ENCODE data around the gene ZBTB2.

Gene ZBTB2

DNA sequence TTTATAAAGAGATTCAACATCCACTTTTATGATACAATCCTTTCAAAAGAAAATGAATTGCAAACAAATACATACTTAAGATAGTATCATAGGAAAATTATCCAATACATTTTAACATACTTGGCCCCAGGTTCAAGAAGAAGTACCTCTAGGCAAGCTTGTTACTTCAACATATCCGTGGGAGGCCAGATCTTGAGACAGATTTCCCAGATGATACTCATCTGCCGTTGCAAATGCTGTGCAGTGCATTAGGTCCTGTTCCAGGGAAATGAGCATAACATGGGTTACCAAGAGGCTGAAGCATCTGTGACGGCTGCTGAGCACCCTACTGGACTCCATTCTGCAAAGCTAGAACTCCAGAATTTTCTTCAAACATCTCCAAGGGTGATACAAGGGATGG is 44.9 kb upstream of the ZBTB2 start:
- Histone ChIP-seq H3K4me3 (ENCODE audit: low read depth, low read length) (no peak overlapping the region), H3K36me3 (ENCODE audit: control insufficient read depth in 2 of 2, insufficient read depth in 1 of 2, low read length in 2 of 2) (peaks cover 13 to 38% of the 10 kb centered on the region in 2 experiments), H3K9me3 (ENCODE audit: control insufficient read depth, insufficient read depth, low read depth, low read length) (no peaks in the 10 kb centered on the region), H3K4me1 (ENCODE audit: control insufficient read depth, insufficient read depth, low read length) (no peaks in the 10 kb centered on the region), H3K27ac (ENCODE audit: extremely low read depth, low read depth, low read length) (no peak overlapping the region)
- ChIA-PET POLR2A (no interaction called here), CTCF (interaction anchor here (0.5 to 1.6 kb wide), 2 partner anchors 12 to 1350 kb away, joined by 4 to 5 read pairs; no protein-coding TSS in a partner anchor)
- TF ChIP-seq, protein P1, sequence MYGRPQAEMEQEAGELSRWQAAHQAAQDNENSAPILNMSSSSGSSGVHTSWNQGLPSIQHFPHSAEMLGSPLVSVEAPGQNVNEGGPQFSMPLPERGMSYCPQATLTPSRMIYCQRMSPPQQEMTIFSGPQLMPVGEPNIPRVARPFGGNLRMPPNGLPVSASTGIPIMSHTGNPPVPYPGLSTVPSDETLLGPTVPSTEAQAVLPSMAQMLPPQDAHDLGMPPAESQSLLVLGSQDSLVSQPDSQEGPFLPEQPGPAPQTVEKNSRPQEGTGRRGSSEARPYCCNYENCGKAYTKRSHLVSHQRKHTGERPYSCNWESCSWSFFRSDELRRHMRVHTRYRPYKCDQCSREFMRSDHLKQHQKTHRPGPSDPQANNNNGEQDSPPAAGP (tag by site-specific recombination; IDR thresholded peaks at IDR 0.05) = no peak
- TF ChIP-seq ZNF776 (tag by site-specific recombination; IDR thresholded peaks at IDR 0.05; ENCODE audit: borderline replicate concordance) (no peak), ZNF335 (tag by site-specific recombination; conservative IDR thresholded peaks at IDR 0.05) (no peak), GLI4 (tag by site-specific recombination; IDR thresholded peaks at IDR 0.05) (no peak), GLIS2 (tag by site-specific recombination; IDR thresholded peaks at IDR 0.05) (no peak), ZNF514 (tag by site-specific recombination; IDR thresholded peaks at IDR 0.05) (no peak), ZNF596 (tag by site-specific recombination; IDR thresholded peaks at IDR 0.05) (no peak), ZSCAN16 (tag by site-specific recombination; IDR thresholded peaks at IDR 0.05) (no peak), ZNF202 (tag by site-specific recombination; IDR thresholded peaks at IDR 0.05; ENCODE audit: borderline replicate concordance) (no peak)
- TF ChIP-seq, protein P2, sequence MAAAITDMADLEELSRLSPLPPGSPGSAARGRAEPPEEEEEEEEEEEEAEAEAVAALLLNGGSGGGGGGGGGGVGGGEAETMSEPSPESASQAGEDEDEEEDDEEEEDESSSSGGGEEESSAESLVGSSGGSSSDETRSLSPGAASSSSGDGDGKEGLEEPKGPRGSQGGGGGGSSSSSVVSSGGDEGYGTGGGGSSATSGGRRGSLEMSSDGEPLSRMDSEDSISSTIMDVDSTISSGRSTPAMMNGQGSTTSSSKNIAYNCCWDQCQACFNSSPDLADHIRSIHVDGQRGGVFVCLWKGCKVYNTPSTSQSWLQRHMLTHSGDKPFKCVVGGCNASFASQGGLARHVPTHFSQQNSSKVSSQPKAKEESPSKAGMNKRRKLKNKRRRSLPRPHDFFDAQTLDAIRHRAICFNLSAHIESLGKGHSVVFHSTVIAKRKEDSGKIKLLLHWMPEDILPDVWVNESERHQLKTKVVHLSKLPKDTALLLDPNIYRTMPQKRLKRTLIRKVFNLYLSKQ (tag by site-specific recombination; IDR thresholded peaks at IDR 0.05; ENCODE audit: borderline replicate concordance) = no peak

GRCh38 chr6:151434369-151434768 is 43.0 kb upstream of the ZBTB2 start:
- CTCF ChIA-PET = interaction anchor here (0.7 to 0.9 kb wide), 2 partner anchors 21 to 296 kb away, joined by 3 read pairs; no protein-coding TSS in a partner anchor
- POLR2A ChIA-PET = no interaction called here

DNA sequence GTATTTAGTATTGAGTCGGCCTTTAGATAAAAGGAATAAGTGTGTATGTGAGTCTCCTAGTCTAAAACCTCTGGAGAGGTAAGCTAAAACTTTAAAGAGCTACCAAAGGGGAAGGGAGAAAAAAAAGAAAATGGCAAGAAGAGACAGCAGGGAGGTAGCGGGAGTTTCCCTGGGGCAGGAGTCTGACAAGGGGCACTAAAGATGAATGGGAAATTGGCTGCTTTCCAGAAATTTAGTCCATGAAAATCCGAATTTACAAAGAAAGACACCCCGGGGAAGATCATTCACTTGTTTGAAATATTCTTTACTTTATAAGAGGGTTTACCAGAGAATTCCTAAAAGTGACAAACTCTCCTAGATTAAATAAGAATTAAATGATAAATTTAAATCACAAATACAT is 41.3 kb upstream of the ZBTB2 start:
- Histone ChIP-seq H3K4me3 (ENCODE audit: low read depth, low read length) (no peak overlapping the region), H3K27ac (ENCODE audit: extremely low read depth, low read depth, low read length) (no peak overlapping the region), H3K4me1 (ENCODE audit: control insufficient read depth, insufficient read depth, low read length) (no peaks in the 10 kb centered on the region), H3K9me3 (ENCODE audit: control insufficient read depth, insufficient read depth, low read depth, low read length) (no peaks in the 10 kb centered on the region), H3K36me3 (ENCODE audit: control insufficient read depth in 2 of 2, insufficient read depth in 1 of 2, low read length in 2 of 2) (peaks cover 41 to 63% of the 10 kb centered on the region in 2 experiments)
- ChIA-PET POLR2A (no interaction called here), CTCF (interaction anchor here (1.1 to 1.2 kb wide), 2 partner anchors 27 to 44 kb away, joined by 4 to 5 read pairs; no protein-coding TSS in a partner anchor)
- TF ChIP-seq SCRT2 (tag by site-specific recombination; IDR thresholded peaks at IDR 0.05) (no peak), ZSCAN4 (tag by site-specific recombination; IDR thresholded peaks at IDR 0.05) (no peak), ZNF544 (tag by site-specific recombination; IDR thresholded peaks at IDR 0.05) (no peak), SP3 (tag by site-specific recombination; IDR thresholded peaks at IDR 0.05) (no peak), ZNF426 (tag by site-specific recombination; IDR thresholded peaks at IDR 0.05) (no peak), ZNF155 (tag by site-specific recombination; IDR thresholded peaks at IDR 0.05) (no peak), INSM2 (tag by site-specific recombination; IDR thresholded peaks at IDR 0.05) (no peak), ZNF292 (tag by site-specific recombination; IDR thresholded peaks at IDR 0.05; ENCODE audit: borderline replicate concordance, low read depth) (no peak)
- TF ChIP-seq, protein P3, sequence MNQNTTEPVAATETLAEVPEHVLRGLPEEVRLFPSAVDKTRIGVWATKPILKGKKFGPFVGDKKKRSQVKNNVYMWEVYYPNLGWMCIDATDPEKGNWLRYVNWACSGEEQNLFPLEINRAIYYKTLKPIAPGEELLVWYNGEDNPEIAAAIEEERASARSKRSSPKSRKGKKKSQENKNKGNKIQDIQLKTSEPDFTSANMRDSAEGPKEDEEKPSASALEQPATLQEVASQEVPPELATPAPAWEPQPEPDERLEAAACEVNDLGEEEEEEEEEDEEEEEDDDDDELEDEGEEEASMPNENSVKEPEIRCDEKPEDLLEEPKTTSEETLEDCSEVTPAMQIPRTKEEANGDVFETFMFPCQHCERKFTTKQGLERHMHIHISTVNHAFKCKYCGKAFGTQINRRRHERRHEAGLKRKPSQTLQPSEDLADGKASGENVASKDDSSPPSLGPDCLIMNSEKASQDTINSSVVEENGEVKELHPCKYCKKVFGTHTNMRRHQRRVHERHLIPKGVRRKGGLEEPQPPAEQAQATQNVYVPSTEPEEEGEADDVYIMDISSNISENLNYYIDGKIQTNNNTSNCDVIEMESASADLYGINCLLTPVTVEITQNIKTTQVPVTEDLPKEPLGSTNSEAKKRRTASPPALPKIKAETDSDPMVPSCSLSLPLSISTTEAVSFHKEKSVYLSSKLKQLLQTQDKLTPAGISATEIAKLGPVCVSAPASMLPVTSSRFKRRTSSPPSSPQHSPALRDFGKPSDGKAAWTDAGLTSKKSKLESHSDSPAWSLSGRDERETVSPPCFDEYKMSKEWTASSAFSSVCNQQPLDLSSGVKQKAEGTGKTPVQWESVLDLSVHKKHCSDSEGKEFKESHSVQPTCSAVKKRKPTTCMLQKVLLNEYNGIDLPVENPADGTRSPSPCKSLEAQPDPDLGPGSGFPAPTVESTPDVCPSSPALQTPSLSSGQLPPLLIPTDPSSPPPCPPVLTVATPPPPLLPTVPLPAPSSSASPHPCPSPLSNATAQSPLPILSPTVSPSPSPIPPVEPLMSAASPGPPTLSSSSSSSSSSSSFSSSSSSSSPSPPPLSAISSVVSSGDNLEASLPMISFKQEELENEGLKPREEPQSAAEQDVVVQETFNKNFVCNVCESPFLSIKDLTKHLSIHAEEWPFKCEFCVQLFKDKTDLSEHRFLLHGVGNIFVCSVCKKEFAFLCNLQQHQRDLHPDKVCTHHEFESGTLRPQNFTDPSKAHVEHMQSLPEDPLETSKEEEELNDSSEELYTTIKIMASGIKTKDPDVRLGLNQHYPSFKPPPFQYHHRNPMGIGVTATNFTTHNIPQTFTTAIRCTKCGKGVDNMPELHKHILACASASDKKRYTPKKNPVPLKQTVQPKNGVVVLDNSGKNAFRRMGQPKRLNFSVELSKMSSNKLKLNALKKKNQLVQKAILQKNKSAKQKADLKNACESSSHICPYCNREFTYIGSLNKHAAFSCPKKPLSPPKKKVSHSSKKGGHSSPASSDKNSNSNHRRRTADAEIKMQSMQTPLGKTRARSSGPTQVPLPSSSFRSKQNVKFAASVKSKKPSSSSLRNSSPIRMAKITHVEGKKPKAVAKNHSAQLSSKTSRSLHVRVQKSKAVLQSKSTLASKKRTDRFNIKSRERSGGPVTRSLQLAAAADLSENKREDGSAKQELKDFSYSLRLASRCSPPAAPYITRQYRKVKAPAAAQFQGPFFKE (tag by site-specific recombination; IDR thresholded peaks at IDR 0.05; ENCODE audit: borderline replicate concordance) = no peak

More at GRCh38 chr6:151434369-151434768, 43.0 kb upstream of the ZBTB2 start:
- H3K27ac ChIP-seq (ENCODE audit: extremely low read depth, low read depth, low read length) = no peak overlapping the region
- peaks cover 25 to 55% of the 10 kb centered on the region in 2 experiments for H3K36me3 ChIP-seq (ENCODE audit: control insufficient read depth in 2 of 2, insufficient read depth in 1 of 2, low read length in 2 of 2)
- TF ChIP-seq ZNF404 (tag by site-specific recombination; IDR thresholded peaks at IDR 0.05) (no peak), EGR2 (tag by site-specific recombination; IDR thresholded peaks at IDR 0.05; ENCODE audit: low read depth) (no peak), ZNF561 (tag by site-specific recombination; IDR thresholded peaks at IDR 0.05; ENCODE audit: borderline replicate concordance) (no peak)
- no peaks in the 10 kb centered on the region for H3K9me3 ChIP-seq (ENCODE audit: control insufficient read depth, insufficient read depth, low read depth, low read length)
- no peak overlapping the region for H3K4me3 ChIP-seq (ENCODE audit: low read depth, low read length)
- H3K4me1 ChIP-seq (ENCODE audit: control insufficient read depth, insufficient read depth, low read length) = no peaks in the 10 kb centered on the region

Measured in HEK293 (cell line).